ENCODE results near the gene ACTRT3.
A peak's percentile ranks its signal among the peaks of the same experiment; 100 is the strongest.
"Not testable (repeated sequence)": the region's sequence is repeated elsewhere in the genome, so short reads cannot be mapped to it uniquely, and the experiment has no call there.

ACTRT3 gene

GRCh38 chr3:169772897-169773816 is 3.8 kb upstream of the ACTRT3 start, which contains the start of gene MYNN:
Gene MYNN, plus strand, starts transcription at chr3:169773396. Its CDS starts 900 bp downstream, at chr3:169774296.
- peak; percentile 85 to 87 for DNase-seq (ENCODE audit: low read depth in 2 of 2)

- DNase-seq (ENCODE audit: low read depth in 2 of 2), result no peak
Measured at GRCh38 chr3:169772305-169772896, 3.0 kb upstream of the ACTRT3 start.

- DNase-seq (ENCODE audit: low read depth in 2 of 2), result peak; percentile 50 to 78
Measured at GRCh38 chr3:169771497-169772304, 2.3 kb upstream of the ACTRT3 start.

- peak; percentile 82 to 83 for DNase-seq (ENCODE audit: low read depth in 2 of 2)
Measured at GRCh38 chr3:169764882-169765612, 4.3 kb downstream of the ACTRT3 start, which contains the start of gene TERC. Gene TERC, minus strand, starts transcription at chr3:169765060.

GRCh38 chr3:169764312-169764881 is 5.0 kb downstream of the ACTRT3 start:
- DNase-seq (ENCODE audit: low read depth in 2 of 2), result peak; percentile 41 to 46

GRCh38 chr3:169760479-169760878 is 8.9 kb downstream of the ACTRT3 start:
- DNase-seq (ENCODE audit: low read depth in 2 of 2), result no peak

- no peak for DNase-seq (ENCODE audit: low read depth in 2 of 2)
Measured at GRCh38 chr3:169759256-169759655, 10.1 kb downstream of the ACTRT3 start.

GRCh38 chr3:169758359-169758994 is 10.9 kb downstream of the ACTRT3 start:
- no peak for DNase-seq (ENCODE audit: low read depth in 2 of 2)

GRCh38 chr3:169755488-169755887 is 13.9 kb downstream of the ACTRT3 start:
- DNase-seq (ENCODE audit: low read depth in 2 of 2), result no peak

GRCh38 chr3:169754711-169755110 is 14.7 kb downstream of the ACTRT3 start:
- no peak for DNase-seq (ENCODE audit: low read depth in 2 of 2)

GRCh38 chr3:169751875-169752274 is 17.5 kb downstream of the ACTRT3 start:
- DNase-seq (ENCODE audit: low read depth in 2 of 2), result no peak

GRCh38 chr3:169750665-169751064 is 18.7 kb downstream of the ACTRT3 start:
- no peak for DNase-seq (ENCODE audit: low read depth in 2 of 2)

GRCh38 chr3:169748670-169749069 is 20.7 kb downstream of the ACTRT3 start:
- no peak for DNase-seq (ENCODE audit: low read depth in 2 of 2)

GRCh38 chr3:169746924-169747323 is 22.4 kb downstream of the ACTRT3 start:
- DNase-seq (ENCODE audit: low read depth in 2 of 2), result no peak

GRCh38 chr3:169744366-169745054 is 24.9 kb downstream of the ACTRT3 start:
- DNase-seq (ENCODE audit: low read depth in 2 of 2), result no peak

- DNase-seq (ENCODE audit: low read depth in 2 of 2), result no peak
Measured at GRCh38 chr3:169739067-169739466, 30.3 kb downstream of the ACTRT3 start.

- not testable (repeated sequence) for DNase-seq (ENCODE audit: low read depth in 2 of 2)
Measured at GRCh38 chr3:169731857-169732256, 37.5 kb downstream of the ACTRT3 start.

GRCh38 chr3:169722724-169723123 is 46.6 kb downstream of the ACTRT3 start:
- no peak for DNase-seq (ENCODE audit: low read depth in 2 of 2)

- not testable (repeated sequence) for DNase-seq (ENCODE audit: low read depth in 2 of 2)
Measured at GRCh38 chr3:169718415-169718814, 50.9 kb downstream of the ACTRT3 start.
